WTC11 (cell line): ENCODE results near the gene GATA2.

Source experiments
- CTCF ChIP-seq: fragments of 200-600 bp; IDR thresholded peaks from 2 replicates; pipeline ENCODE4 v1.8.0; 2022; ENCODE audit warnings: antibody characterized with exemption
- ELF4 ChIP-seq: sonication (generic); formaldehyde crosslinking; IDR thresholded peaks from 2 replicates; pipeline ENCODE4 v1.8.1; 2022; ENCODE audit warnings: low read depth, mild to moderate bottlenecking, moderate library complexity, missing genetic modification reagents

DNA sequence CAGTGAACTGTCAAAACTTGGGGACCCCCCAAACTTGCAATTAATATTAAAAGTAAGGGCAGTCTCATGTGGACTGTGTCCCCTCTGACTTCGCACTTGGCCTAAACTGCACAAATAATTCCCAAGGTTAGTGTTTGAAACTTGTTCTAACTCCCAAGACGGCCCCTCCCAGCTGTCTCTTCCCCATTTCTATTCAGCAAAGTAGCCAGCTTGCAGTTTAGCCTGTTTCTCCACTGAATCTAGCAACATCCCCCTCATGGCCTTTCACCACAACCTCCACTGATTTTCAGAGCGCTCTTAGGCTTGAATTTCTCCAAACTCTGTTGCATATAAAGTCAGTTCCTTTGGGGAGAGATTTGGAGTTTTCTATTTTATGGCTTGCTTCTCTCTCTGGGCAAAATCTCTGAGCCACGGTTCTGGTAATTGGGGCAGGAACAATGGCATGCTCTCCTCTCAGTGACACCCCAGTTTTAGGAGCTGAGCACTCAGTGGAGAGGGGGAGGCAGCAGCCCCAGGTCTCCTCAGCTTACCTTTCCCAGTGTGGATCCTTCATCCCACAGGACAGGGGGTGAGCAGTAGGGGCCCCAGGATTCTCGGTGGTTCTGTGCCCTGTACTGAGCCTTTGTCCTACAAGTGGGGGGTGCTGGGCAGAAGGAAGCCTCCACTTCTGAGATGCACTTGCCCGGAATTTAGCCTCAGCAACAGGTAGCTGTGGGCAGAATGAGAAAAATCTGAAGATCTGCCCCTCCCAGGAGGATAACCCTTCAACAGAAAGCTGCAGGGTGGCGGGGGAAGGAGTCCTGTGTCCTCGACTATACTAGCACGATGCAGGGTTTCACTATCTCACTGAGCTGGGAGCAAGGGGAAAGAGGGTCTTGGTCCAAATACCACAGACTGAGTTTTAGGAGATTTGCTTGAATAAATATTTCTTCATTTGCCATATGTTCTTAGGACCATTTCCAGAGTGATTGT, 39.3 kb upstream of the GATA2 start:
- no peak for TF ChIP-seq CTCF
- TF ChIP-seq ELF4 = no peak
